ENCODE measurements around the gene OR6C65.
"Not testable (repeated sequence)": the region's sequence is repeated elsewhere in the genome, so short reads cannot be mapped to it uniquely, and the experiment has no call there.

Gene OR6C65

GRCh38 chr12:55400229-55400628 lies at the start of gene OR6C65:
Gene OR6C65 (plus strand): TSS chr12:55400529. CDS start chr12:55400529, 0 bp downstream.
- DNase-seq, result no peak

GRCh38 chr12:55355338-55355737 lies 45.0 kb upstream of the OR6C65 start:
- DNase-seq, result not testable (repeated sequence)

GRCh38 chr12:55362675-55363074 lies 37.7 kb upstream of the OR6C65 start, which contains the start of gene OR6C75:
Gene OR6C75 (plus strand): TSS chr12:55362975. CDS start chr12:55365111, 2,136 bp downstream.
- DNase-seq, result no peak

GRCh38 chr12:55365086-55365485 lies 35.2 kb upstream of the OR6C65 start:
- DNase-seq, result no peak

GRCh38 chr12:55372521-55372920 lies 27.8 kb upstream of the OR6C65 start:
- DNase-seq, result no peak

GRCh38 chr12:55385891-55386290 lies 14.4 kb upstream of the OR6C65 start:
- no peak for DNase-seq

- DNase-seq, result no peak
Observed at GRCh38 chr12:55392032-55392795, 8.1 kb upstream of the OR6C65 start.

GRCh38 chr12:55396326-55396725 lies 4.0 kb upstream of the OR6C65 start:
- no peak for DNase-seq

GRCh38 chr12:55407866-55408265 lies 7.5 kb downstream of the OR6C65 start:
- DNase-seq, result no peak

- DNase-seq, result not testable (repeated sequence)
Observed at GRCh38 chr12:55409133-55409532, 8.8 kb downstream of the OR6C65 start.

GRCh38 chr12:55412138-55412537 lies 11.8 kb downstream of the OR6C65 start:
- DNase-seq, result not testable (repeated sequence)

GRCh38 chr12:55413498-55414388 lies 13.4 kb downstream of the OR6C65 start:
- DNase-seq, result not testable (repeated sequence)

GRCh38 chr12:55414396-55414823 lies 14.1 kb downstream of the OR6C65 start:
- not testable (repeated sequence) for DNase-seq

GRCh38 chr12:55414889-55415288 lies 14.6 kb downstream of the OR6C65 start:
- DNase-seq, result not testable (repeated sequence)

- no peak for DNase-seq
Observed at GRCh38 chr12:55416961-55417360, 16.6 kb downstream of the OR6C65 start.

- no peak for DNase-seq
Observed at GRCh38 chr12:55420307-55420962, 20.1 kb downstream of the OR6C65 start.

- no peak for DNase-seq
Observed at GRCh38 chr12:55425954-55426353, 25.6 kb downstream of the OR6C65 start, which contains the start of gene OR6C76. Gene OR6C76 (plus strand): TSS chr12:55426254. CDS start chr12:55426254, 0 bp downstream.

GRCh38 chr12:55428331-55429243 lies 28.3 kb downstream of the OR6C65 start:
- no peak for DNase-seq

GRCh38 chr12:55441233-55441632 lies 40.9 kb downstream of the OR6C65 start:
- DNase-seq, result not testable (repeated sequence)

- DNase-seq, result no peak
Observed at GRCh38 chr12:55443776-55444175, 43.4 kb downstream of the OR6C65 start, which contains the start of gene OR6C2. Gene OR6C2 (plus strand): TSS chr12:55444076. CDS start chr12:55452214, 8,138 bp downstream.

- DNase-seq, result no peak
Observed at GRCh38 chr12:55445357-55445756, 45.0 kb downstream of the OR6C65 start.

- no peak for DNase-seq
Observed at GRCh38 chr12:55446326-55446725, 46.0 kb downstream of the OR6C65 start.
